Vein endothelial cell (primary cell): ENCODE data around the gene ASIC1. TPM values are rescaled to one million over a fixed set of nuclear protein-coding genes. Genes with fewer than 3 reads are reported as not detected.

Source experiments
- total RNA-seq: library from RNA; depleted of rRNA; stranded (reverse); fragments of >200 nt; gene quantifications from 2 replicates; pipeline ENCODE4 v1.2.3, GENCODE V29; 2012

The ASIC1 gene
- under 0.01 TPM in 1 of 2 replicates, not detected in the other for total RNA-seq

GRCh38 chr12:50057000-50057841 lies at the start of gene ASIC1:
TSS of gene ASIC1 (plus strand) at chr12:50057596. CDS start at chr12:50058767, 1,171 bp downstream.

GRCh38 chr12:50025187-50026059 lies 32.0 kb upstream of the ASIC1 start, which contains the start of gene RACGAP1:
TSS of gene RACGAP1 (minus strand) at chr12:50025494. CDS start at chr12:50016715, 8,779 bp downstream.

GRCh38 chr12:50084775-50085614 lies 27.6 kb downstream of the ASIC1 start, which contains the start of gene SMARCD1:
TSS of gene SMARCD1 (plus strand) at chr12:50085342. CDS start at chr12:50085370, 28 bp downstream.

GRCh38 chr12:50103767-50104321 lies 46.4 kb downstream of the ASIC1 start, which contains the start of gene GPD1:
TSS of gene GPD1 (plus strand) at chr12:50104008. CDS start at chr12:50104051, 43 bp downstream.

GRCh38 chr12:50111693-50112455 lies 54.5 kb downstream of the ASIC1 start, which contains the start of gene COX14:
TSS of gene COX14 (plus strand) at chr12:50112236. CDS start at chr12:50120044, 7,808 bp downstream.

Other genes starting within 250 kb of the ASIC1 start
- 28.2 and 37.2 TPM in 2 replicates for gene NCKAP5L, start 229.2 kb upstream of the ASIC1 start, total RNA-seq
- 2.6 and 3.4 TPM in 2 replicates for gene BCDIN3D, start 214.5 kb upstream of the ASIC1 start, total RNA-seq
- not detected in 2 replicates for gene FAIM2, start 153.7 kb upstream of the ASIC1 start, total RNA-seq
- gene AQP2, start 106.9 kb upstream of the ASIC1 start, total RNA-seq, result not detected in 2 replicates
- gene AQP5, start 95.7 kb upstream of the ASIC1 start, total RNA-seq, result 0.29 TPM in 1 of 2 replicates, not detected in the other
- gene AQP6, start 84.6 kb upstream of the ASIC1 start, total RNA-seq, result not detected in 2 replicates
- gene RACGAP1, start 32.1 kb upstream of the ASIC1 start, total RNA-seq, result 26.5 and 36.1 TPM in 2 replicates
- 115 and 125 TPM in 2 replicates for gene SMARCD1, start 27.7 kb downstream of the ASIC1 start, total RNA-seq
- under 0.01 TPM in 1 of 2 replicates, not detected in the other for gene GPD1, start 46.4 kb downstream of the ASIC1 start, total RNA-seq
- 26.8 and 29.4 TPM in 2 replicates for gene COX14, start 54.6 kb downstream of the ASIC1 start, total RNA-seq
- 27.8 and 35.1 TPM in 2 replicates for gene CERS5, start 109.8 kb downstream of the ASIC1 start, total RNA-seq
- gene LIMA1, start 225.9 kb downstream of the ASIC1 start, total RNA-seq, result 128 and 139 TPM in 2 replicates